HG03175 (cell line): ENCODE results near the gene LRMDA.

Experiments
- ATAC-seq: cut with Tn5 transposase; IDR thresholded peaks from one replicate; pipeline ENCODE4 v1.9.1; 2021; ENCODE audit warnings: mild to moderate bottlenecking, moderate library complexity; ENCODE audit not compliant: unreplicated experiment

LRMDA gene

GRCh38 chr10:75431180-75432111 is at the start of gene LRMDA:
LRMDA (plus strand) TSS chr10:75431624.
- no peak for ATAC-seq

DNA sequence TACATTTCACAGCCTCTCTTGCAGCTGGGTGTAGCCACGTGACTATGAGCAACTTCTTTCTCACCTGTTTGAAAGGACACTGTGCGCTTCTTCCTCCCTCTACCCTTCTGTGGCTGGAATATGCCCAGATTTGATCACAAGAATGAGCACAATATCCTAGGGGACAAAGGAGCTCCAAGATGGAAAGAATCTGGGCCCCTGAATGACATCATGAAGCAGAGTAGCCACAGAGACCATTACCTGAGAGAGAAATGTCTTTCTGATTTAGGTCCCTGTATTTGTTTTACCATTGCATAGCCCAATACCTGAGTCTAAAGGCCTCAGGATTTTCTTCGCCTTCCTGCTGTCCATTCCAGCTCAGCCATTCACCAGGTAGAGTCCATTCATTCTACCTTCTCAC is 45.3 kb upstream of the LRMDA start:
- no peak for ATAC-seq

DNA sequence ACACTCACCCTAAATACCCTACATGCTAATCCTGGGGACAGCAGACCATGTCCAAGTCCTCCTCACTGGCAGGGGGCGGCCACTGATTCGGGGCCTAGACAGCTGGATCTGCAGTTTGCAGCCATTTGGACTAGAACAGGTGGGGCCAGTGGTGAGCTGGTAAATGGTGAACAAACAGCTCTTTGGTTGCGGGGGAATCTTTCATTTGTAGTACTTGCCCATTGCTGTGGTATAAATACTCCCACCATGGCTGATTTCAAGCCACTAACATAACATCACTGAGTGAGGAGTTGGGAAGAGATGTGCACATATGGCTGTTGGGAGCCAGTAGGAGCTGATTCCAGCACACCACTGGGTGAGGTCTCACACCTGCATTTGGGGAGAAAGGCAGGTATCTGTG is 43.3 kb upstream of the LRMDA start:
- ATAC-seq: no peak

- no peak for ATAC-seq
These were observed 41.2 kb upstream of the LRMDA start for GRCh38 chr10:75390178-75390577.

GRCh38 chr10:75392271-75392670 is 39.2 kb upstream of the LRMDA start:
- no peak for ATAC-seq

DNA sequence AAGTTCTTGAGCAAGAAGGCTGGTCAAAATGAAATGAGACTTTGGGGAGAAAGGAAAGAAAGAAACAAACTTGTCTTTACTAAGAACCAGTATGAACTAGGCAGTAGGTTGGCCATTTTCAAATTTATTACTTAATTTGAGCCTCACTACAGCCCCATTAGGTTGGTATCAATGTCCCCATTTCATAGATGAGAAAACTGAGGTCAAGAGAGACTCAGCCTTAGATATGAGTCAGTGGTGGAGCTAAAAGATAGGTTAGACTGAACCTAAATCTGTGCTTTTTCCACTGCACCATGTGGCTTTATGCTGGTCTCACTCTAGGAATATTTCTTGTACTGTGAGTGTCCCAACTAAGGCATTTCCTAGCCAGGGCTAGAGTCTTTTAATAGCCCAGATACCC is 38.7 kb upstream of the LRMDA start:
- ATAC-seq: no peak

DNA sequence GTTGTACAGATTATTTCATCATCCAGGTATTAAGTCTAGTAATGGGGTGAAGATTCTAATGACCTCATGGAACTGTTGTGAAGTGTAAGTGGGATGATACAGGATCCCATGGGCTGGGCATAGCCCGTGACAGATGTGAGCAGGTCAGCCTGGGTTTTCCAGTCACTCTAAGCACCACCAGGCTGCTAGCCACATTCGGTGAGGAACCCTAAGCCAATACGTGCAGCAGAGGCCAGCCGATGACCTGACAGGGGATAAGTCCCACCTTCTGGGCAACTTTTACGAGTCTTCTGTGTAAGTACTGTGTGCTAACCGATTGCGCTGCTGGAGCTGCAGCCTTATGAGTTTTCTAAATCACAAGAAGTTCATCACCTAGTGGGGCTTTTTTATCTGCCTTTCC is 37.2 kb upstream of the LRMDA start:
- ATAC-seq: no peak

- no peak for ATAC-seq
These were observed 36.1 kb upstream of the LRMDA start for GRCh38 chr10:75395066-75395931.

- ATAC-seq: no peak
These were observed 35.3 kb upstream of the LRMDA start for GRCh38 chr10:75395932-75396630.

- no peak for ATAC-seq
These were observed 34.6 kb upstream of the LRMDA start for GRCh38 chr10:75396631-75397495.

GRCh38 chr10:75397496-75398199 is 33.8 kb upstream of the LRMDA start:
- no peak for ATAC-seq

DNA sequence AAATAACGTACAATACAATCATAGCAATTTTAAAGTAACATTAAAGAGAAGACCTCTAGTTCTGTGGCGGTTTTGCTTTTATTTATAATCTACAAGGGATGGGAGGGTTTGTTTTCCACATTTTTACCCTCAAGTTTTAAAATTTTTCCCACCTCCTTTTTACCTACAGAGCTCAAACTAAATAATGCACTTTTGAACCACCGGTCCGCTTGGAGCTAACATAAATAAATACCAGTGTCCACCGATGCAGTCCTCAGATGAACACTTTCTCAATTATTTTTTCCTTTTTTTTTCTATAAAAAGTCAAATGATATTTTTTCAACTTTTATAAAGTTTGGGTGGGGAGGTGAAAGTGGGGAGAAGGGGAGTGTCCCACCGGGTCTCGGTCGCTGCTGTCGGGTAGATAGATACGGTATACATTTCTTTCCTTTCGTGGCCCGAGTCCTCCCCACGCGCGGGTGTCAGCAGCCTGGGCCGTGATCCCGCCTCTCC is 33.2 kb upstream of the LRMDA start:
- ATAC-seq: no peak

- no peak for ATAC-seq
These were observed 32.5 kb upstream of the LRMDA start for GRCh38 chr10:75398692-75399460.

GRCh38 chr10:75399461-75400162 is 31.8 kb upstream of the LRMDA start:
- ATAC-seq: peak; percentile 31

GRCh38 chr10:75400163-75400770 is 31.2 kb upstream of the LRMDA start:
- no peak for ATAC-seq

- peak; percentile 27 for ATAC-seq
These were observed 30.5 kb upstream of the LRMDA start for GRCh38 chr10:75400771-75401568.
